ENCODE results near the gene TTC39B. TPM values are rescaled to one million over a fixed set of nuclear protein-coding genes. Genes with fewer than 3 reads are reported as not detected.

Gene TTC39B
- total and polyA plus RNA-seq, 7 donors: 0.18 to 13.1 (median 1.8) TPM

- intact Hi-C loops (cut with DNase I): no loop called here
- Histone ChIP-seq H3K4me1 (no peaks in the 10 kb centered on the region), H3K36me3 (ENCODE audit: insufficient read depth in 1 of 2, low read depth in 1 of 2) (no peaks in the 10 kb centered on the region), H3K27ac (no peak overlapping the region), H3K4me3 (no peak overlapping the region), H3K9me3 (no peaks in the 10 kb centered on the region), H3K27me3 (ENCODE audit: insufficient read depth in 3 of 3, low read length in 2 of 3) (no peaks in the 10 kb centered on the region)
- DNase-seq (no peak), ATAC-seq (no peak)
- 74 to 85% (median 75%) methylated on average over 4 of the region's 4 CpGs for WGBS, 3 donors
- no peak for TF ChIP-seq CTCF (IDR thresholded peaks at IDR 0.05)
These were observed 63.0 kb downstream of the TTC39B start for GRCh38 chr9:15244001-15244441.

GRCh38 chr9:15243081-15243480 lies 63.9 kb downstream of the TTC39B start:
- H3K4me1 ChIP-seq: no peaks in the 10 kb centered on the region
- intact Hi-C loops (cut with DNase I): no loop called here
- H3K4me3 ChIP-seq: no peak overlapping the region
- H3K27ac ChIP-seq: no peak overlapping the region
- H3K36me3 ChIP-seq (ENCODE audit: insufficient read depth in 1 of 2, low read depth in 1 of 2): no peaks in the 10 kb centered on the region
- WGBS, 3 donors: 75 to 100% (median 89%) methylated on average over 1 of the region's 1 CpG
- no peak for DNase-seq
- no peak for TF ChIP-seq CTCF (IDR thresholded peaks at IDR 0.05)
- no peaks in the 10 kb centered on the region for H3K27me3 ChIP-seq (ENCODE audit: insufficient read depth in 3 of 3, low read length in 2 of 3)
- no peak for ATAC-seq
- H3K9me3 ChIP-seq: peaks cover 3% of the 10 kb centered on the region

- 88 to 92% (median 90%) methylated on average over 4 of the region's 4 CpGs for WGBS, 3 donors
- no peak for TF ChIP-seq CTCF (IDR thresholded peaks at IDR 0.05)
- Histone ChIP-seq H3K36me3 (ENCODE audit: insufficient read depth in 1 of 2, low read depth in 1 of 2) (no peaks in the 10 kb centered on the region), H3K27me3 (ENCODE audit: insufficient read depth in 3 of 3, low read length in 2 of 3) (no peaks in the 10 kb centered on the region), H3K27ac (no peak overlapping the region), H3K4me3 (no peak overlapping the region), H3K9me3 (peaks cover 3% of the 10 kb centered on the region), H3K4me1 (no peaks in the 10 kb centered on the region)
- intact Hi-C loops (cut with DNase I): no loop called here
- DNase-seq: no peak
- no peak for ATAC-seq
These were observed 66.1 kb downstream of the TTC39B start for GRCh38 chr9:15240927-15241326.

DNA sequence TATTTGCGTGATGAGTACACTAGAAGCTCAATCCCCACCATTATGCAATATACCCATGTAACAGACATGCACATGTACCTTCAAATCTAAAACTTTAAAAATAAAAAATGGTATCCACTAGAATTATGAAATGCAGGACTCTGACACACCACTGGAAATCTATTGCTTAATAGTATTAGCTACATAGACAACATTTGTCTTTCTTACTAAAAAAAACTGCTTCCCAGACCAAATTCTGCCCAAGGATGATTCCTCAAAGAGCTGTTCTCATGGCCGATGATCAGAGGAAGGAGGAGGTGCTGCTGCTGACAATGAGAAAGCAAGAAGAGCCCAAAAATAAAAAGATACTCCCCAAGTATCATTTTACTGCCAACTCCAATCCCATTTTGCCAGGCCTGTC lies 67.2 kb downstream of the TTC39B start:
- Histone ChIP-seq H3K9me3 (peaks cover 3% of the 10 kb centered on the region), H3K4me3 (no peak overlapping the region), H3K27ac (no peak overlapping the region), H3K36me3 (ENCODE audit: insufficient read depth in 1 of 2, low read depth in 1 of 2) (no peaks in the 10 kb centered on the region), H3K27me3 (ENCODE audit: insufficient read depth in 3 of 3, low read length in 2 of 3) (no peaks in the 10 kb centered on the region), H3K4me1 (no peaks in the 10 kb centered on the region)
- ATAC-seq (no peak), DNase-seq (no peak)
- intact Hi-C loops (cut with DNase I): no loop called here
- TF ChIP-seq CTCF (IDR thresholded peaks at IDR 0.05): no peak
- 48 to 87% (median 73%) methylated on average over 2 of the region's 2 CpGs for WGBS, 3 donors

GRCh38 chr9:15238646-15239045 lies 68.4 kb downstream of the TTC39B start:
- Histone ChIP-seq H3K4me1 (no peaks in the 10 kb centered on the region), H3K9me3 (peaks cover 3% of the 10 kb centered on the region), H3K4me3 (no peak overlapping the region), H3K27ac (no peak overlapping the region), H3K36me3 (ENCODE audit: insufficient read depth in 1 of 2, low read depth in 1 of 2) (no peaks in the 10 kb centered on the region), H3K27me3 (ENCODE audit: insufficient read depth in 3 of 3, low read length in 2 of 3) (no peaks in the 10 kb centered on the region)
- no peak for TF ChIP-seq CTCF (IDR thresholded peaks at IDR 0.05)
- DNase-seq: no peak
- WGBS, 3 donors: 89 to 93% (median 92%) methylated on average over 5 of the region's 5 CpGs
- no peak for ATAC-seq
- intact Hi-C loops (cut with DNase I): no loop called here
